ENCODE measurements around the gene GPSM3. TPM values are rescaled to one million over a fixed set of nuclear protein-coding genes. Genes with fewer than 3 reads are reported as not detected.

Gene GPSM3
- total and polyA plus RNA-seq, 2 of the 13 experiments (the other 11 are each of a cell fraction or from before 2014, with no cell fraction given) = 0.18 to 6.2 TPM

DNA sequence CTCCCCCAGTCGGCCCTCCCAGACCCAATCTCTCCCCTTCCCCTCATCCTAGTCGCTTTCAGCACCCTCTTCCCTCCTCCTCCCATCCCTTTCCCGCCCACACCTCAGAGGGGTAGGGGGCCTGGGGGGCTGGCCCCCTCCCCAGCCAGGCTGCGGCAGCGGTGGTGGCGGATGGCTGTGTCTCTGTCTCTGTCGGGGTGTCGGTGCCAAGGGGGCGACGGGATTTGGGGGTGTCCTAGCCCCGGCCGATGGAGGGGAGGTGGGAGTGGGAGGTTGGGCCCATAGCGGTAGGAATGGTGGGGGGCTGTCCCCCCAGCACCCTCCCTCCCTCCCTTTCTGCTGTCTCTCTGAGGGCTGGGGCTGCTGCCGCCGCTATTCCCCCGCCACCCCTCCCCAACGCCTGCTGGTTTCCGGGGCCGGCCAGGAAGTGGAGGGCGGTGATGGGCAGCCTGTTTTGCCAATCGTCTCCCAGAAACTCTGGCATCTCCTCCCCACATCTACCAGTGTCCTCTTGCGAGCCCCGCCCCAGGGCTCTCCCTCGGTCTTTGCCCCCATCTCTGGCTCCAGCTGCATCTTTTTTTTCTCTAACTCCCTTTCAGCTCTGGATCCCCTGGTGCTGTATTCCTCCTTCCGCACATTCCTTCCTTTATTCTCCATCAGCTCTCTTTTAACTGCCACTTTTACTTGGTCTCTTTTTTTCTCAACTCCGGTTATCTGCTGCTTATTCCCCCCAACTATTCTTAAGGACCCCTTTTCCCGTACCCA lies 16.6 kb downstream of the GPSM3 start, which contains the start of gene AGPAT1 (continued):
- TF ChIP-seq ZNF572 (CRISPR knock-in tag; IDR thresholded peaks at IDR 0.05) (peak; percentile 98; the same call in 1 of the 2 replicates), MATR3 (CRISPR knock-in tag; IDR thresholded peaks at IDR 0.05) (no peak), ZNF800 (CRISPR knock-in tag; IDR thresholded peaks at IDR 0.05) (no peak), CHCHD3 (CRISPR knock-in tag; IDR thresholded peaks at IDR 0.05) (0 out of 2 replicates have a peak, but pooled peaks have one; percentile 32), ZNF703 (CRISPR knock-in tag; IDR thresholded peaks at IDR 0.05; ENCODE audit: borderline replicate concordance) (no peak), CREM (IDR thresholded peaks at IDR 0.05) (peak; percentile 44; the same call in 1 of the 2 replicates), CREM (CRISPR knock-in tag; IDR thresholded peaks at IDR 0.05) (no peak), ZNF891 (CRISPR knock-in tag; IDR thresholded peaks at IDR 0.05) (peak; percentile 87), ZSCAN30 (CRISPR knock-in tag; IDR thresholded peaks at IDR 0.05) (no peak), ZNF552 (CRISPR knock-in tag; IDR thresholded peaks at IDR 0.05; ENCODE audit: borderline replicate concordance) (no peak), ETV6 (CRISPR knock-in tag; conservative IDR thresholded peaks at IDR 0.05) (no peak), ZNF431 (CRISPR knock-in tag; IDR thresholded peaks at IDR 0.05; ENCODE audit: borderline replicate concordance, low read depth) (0 out of 2 replicates have a peak, but pooled peaks have one; percentile 54), KLF12 (CRISPR knock-in tag; IDR thresholded peaks at IDR 0.05; ENCODE audit: borderline replicate concordance) (peak; percentile 83), ZNF598 (CRISPR knock-in tag; IDR thresholded peaks at IDR 0.05; ENCODE audit: borderline replicate concordance) (peak; percentile 87; the same call in 1 of the 2 replicates), ZNF432 (CRISPR knock-in tag; IDR thresholded peaks at IDR 0.05; ENCODE audit: borderline replicate concordance) (no peak), ZFP37 (CRISPR knock-in tag; IDR thresholded peaks at IDR 0.05; ENCODE audit: borderline replicate concordance) (no peak), ARHGAP35 (CRISPR knock-in tag; IDR thresholded peaks at IDR 0.05; ENCODE audit: borderline replicate concordance) (peak; percentile 87), DNMT3B (CRISPR knock-in tag; conservative IDR thresholded peaks at IDR 0.05) (no peak), KDM1A (CRISPR knock-in tag; IDR thresholded peaks at IDR 0.05) (no peak)
- TF ChIP-seq, protein P1, sequence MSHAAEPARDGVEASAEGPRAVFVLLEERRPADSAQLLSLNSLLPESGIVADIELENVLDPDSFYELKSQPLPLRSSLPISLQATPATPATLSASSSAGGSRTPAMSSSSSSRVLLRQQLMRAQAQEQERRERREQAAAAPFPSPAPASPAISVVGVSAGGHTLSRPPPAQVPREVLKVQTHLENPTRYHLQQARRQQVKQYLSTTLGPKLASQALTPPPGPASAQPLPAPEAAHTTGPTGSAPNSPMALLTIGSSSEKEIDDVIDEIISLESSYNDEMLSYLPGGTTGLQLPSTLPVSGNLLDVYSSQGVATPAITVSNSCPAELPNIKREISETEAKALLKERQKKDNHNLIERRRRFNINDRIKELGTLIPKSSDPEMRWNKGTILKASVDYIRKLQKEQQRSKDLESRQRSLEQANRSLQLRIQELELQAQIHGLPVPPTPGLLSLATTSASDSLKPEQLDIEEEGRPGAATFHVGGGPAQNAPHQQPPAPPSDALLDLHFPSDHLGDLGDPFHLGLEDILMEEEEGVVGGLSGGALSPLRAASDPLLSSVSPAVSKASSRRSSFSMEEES (CRISPR knock-in tag; IDR thresholded peaks at IDR 0.05) = no peak
- TF ChIP-seq, protein P2, sequence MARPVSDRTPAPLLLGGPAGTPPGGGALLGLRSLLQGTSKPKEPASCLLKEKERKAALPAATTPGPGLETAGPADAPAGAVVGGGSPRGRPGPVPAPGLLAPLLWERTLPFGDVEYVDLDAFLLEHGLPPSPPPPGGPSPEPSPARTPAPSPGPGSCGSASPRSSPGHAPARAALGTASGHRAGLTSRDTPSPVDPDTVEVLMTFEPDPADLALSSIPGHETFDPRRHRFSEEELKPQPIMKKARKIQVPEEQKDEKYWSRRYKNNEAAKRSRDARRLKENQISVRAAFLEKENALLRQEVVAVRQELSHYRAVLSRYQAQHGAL (CRISPR knock-in tag; IDR thresholded peaks at IDR 0.05; ENCODE audit: not compliant biosample characterization) = no peak
- TF ChIP-seq, protein P3, sequence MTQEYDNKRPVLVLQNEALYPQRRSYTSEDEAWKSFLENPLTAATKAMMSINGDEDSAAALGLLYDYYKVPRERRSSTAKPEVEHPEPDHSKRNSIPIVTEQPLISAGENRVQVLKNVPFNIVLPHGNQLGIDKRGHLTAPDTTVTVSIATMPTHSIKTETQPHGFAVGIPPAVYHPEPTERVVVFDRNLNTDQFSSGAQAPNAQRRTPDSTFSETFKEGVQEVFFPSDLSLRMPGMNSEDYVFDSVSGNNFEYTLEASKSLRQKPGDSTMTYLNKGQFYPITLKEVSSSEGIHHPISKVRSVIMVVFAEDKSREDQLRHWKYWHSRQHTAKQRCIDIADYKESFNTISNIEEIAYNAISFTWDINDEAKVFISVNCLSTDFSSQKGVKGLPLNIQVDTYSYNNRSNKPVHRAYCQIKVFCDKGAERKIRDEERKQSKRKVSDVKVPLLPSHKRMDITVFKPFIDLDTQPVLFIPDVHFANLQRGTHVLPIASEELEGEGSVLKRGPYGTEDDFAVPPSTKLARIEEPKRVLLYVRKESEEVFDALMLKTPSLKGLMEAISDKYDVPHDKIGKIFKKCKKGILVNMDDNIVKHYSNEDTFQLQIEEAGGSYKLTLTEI (CRISPR knock-in tag; conservative IDR thresholded peaks at IDR 0.05) = no peak
